ENCODE measurements around the gene VEGFB.

Gene VEGFB

DNA sequence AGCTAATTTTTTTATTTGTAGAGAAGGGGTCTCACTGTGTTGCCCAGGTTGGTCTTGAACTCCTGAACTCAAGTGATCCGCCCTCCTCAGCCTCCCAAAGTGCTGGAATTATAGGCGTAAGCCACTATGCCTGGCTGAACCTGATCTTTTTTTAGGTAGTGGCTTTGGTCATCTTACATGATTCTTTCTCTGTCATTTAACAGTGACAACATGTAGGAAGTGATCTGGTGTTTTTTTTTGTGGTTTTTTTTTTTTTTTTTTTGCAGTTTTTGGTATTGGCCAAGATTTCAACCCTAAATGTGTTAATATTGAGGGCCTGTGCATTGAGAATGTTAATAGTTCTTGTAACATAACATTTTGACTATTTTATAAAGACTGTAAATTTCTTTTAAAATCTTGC lies 35.9 kb upstream of the VEGFB start:
- DNase-seq (ENCODE audit: low read depth) = no peak
- no peak overlapping the region for H3K4me3 ChIP-seq (ENCODE audit: low read length)
- TF ChIP-seq, protein P1, sequence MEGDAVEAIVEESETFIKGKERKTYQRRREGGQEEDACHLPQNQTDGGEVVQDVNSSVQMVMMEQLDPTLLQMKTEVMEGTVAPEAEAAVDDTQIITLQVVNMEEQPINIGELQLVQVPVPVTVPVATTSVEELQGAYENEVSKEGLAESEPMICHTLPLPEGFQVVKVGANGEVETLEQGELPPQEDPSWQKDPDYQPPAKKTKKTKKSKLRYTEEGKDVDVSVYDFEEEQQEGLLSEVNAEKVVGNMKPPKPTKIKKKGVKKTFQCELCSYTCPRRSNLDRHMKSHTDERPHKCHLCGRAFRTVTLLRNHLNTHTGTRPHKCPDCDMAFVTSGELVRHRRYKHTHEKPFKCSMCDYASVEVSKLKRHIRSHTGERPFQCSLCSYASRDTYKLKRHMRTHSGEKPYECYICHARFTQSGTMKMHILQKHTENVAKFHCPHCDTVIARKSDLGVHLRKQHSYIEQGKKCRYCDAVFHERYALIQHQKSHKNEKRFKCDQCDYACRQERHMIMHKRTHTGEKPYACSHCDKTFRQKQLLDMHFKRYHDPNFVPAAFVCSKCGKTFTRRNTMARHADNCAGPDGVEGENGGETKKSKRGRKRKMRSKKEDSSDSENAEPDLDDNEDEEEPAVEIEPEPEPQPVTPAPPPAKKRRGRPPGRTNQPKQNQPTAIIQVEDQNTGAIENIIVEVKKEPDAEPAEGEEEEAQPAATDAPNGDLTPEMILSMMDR (IDR thresholded peaks at IDR 0.05; ENCODE audit: insufficient read depth, low read depth, low read length, missing control alignments) = no peak

DNA sequence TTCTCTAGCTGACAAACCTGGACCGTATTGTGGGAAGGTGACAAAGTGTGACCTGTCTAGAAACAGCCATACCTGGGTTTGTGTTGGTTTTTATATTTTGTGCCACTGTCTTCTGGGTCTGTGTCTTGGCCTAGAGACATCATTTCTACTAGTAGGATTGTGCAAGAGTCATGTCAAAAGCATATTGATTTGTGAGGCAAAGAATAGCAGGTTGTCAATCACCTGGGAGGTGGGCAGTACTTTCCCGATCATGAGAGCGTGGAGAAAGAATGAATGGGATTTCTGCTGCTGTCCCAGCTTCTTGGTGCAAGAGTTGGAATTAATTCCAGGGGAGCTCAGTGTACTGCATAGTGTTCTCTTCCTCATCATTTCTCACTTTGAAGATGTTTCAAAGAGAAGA lies 32.8 kb upstream of the VEGFB start:
- DNase-seq (ENCODE audit: low read depth) = no peak
- H3K4me3 ChIP-seq (ENCODE audit: low read length) = no peak overlapping the region
- TF ChIP-seq, protein P1 (IDR thresholded peaks at IDR 0.05; ENCODE audit: insufficient read depth, low read depth, low read length, missing control alignments) = no peak

DNA sequence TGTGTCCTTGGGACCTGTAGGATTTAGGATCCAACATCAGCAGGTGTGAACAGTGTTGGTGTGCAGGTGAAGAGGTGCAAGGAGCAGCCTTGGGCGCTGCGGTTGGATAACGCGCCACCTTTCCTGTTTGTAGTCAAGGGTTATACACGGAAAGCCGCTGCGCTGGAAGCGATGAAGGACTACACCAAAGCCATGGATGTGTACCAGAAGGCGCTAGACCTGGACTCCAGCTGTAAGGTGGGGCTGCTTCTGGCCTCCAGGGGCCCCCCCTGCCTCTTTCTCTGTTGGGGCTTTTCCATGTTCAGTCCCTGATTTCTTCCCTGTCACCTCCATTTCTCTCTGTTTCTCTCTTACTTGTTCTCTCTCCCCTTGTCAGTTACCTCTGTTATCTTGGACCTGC lies 31.4 kb upstream of the VEGFB start:
- no peak overlapping the region for H3K4me3 ChIP-seq (ENCODE audit: low read length)
- TF ChIP-seq, protein P1 (IDR thresholded peaks at IDR 0.05; ENCODE audit: insufficient read depth, low read depth, low read length, missing control alignments) = no peak
- DNase-seq (ENCODE audit: low read depth) = no peak

DNA sequence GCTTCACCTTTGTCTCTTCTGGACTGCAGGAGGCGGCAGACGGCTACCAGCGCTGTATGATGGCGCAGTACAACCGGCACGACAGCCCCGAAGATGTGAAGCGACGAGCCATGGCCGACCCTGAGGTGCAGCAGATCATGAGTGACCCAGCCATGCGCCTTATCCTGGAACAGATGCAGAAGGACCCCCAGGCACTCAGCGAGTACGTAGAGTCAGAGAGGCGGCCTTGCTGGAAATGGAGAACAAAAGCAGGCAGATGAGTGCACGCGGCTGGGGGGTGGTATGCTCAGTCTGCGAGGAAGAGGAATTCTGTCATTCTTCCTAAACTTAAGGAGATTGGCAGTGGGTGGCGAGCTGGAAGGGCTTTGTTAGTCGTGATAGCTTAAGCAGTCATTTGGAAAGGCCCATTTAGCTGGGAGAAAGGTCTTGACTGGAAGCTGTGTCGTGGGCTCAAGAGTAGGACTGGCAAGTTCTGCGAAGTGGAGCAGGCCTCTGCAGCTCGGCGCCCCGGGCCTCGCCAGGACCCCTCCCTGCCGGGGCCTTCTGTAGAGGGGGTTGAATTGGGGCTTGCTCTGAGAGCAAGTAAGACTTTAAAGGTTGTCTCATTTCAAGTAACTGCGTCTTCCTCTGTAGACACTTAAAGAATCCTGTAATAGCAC lies 30.8 kb upstream of the VEGFB start:
- TF ChIP-seq, protein P1 (IDR thresholded peaks at IDR 0.05; ENCODE audit: insufficient read depth, low read depth, low read length, missing control alignments) = no peak
- no peak for DNase-seq (ENCODE audit: low read depth)
- no peak overlapping the region for H3K4me3 ChIP-seq (ENCODE audit: low read length)

DNA sequence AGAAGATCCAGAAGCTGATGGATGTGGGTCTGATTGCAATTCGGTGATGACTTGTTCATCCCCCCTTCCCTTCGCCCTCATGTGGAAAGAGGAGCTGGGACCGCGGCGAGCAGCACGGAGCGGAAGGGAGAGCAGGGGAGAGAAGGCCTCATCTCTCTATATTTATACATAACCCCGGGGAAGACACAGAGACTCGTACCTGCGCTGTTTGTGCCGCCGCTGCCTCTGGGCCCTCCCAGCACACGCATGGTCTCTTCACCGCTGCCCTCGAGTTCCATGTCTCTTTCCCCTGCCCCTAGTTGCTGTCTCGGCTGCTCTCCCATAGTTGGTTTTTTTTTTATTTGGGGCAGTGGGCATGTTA lies 30.3 kb upstream of the VEGFB start:
- H3K4me3 ChIP-seq (ENCODE audit: low read length) = no peak overlapping the region
- DNase-seq (ENCODE audit: low read depth) = no peak
- TF ChIP-seq, protein P1 (IDR thresholded peaks at IDR 0.05; ENCODE audit: insufficient read depth, low read depth, low read length, missing control alignments) = no peak

DNA sequence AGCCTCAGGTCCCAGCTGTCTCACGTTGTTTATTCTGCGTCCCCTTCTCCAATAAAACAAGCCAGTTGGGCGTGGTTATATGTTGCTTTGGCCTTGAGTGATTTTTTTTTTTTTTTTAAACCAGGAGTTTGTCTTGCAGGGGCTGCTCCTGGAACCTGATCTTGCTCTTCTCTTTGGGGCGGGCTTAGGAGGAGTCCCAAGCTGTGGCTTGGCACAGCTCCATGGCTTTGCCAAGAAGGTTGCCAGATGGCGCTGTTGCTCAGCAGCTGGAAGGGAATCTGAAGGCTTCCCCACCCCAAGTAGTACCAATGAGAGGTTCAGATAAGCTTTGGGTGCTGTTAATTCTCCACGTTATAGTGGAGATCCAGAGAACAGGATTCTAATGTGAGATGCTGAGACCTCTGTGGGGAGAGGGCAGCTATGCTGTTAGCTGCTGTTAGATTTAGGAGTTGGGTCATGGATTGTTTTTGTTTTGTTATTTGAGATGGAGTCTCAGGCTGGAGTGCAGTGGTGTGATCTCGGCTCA lies 29.9 kb upstream of the VEGFB start:
- H3K4me3 ChIP-seq (ENCODE audit: low read length) = no peak overlapping the region
- TF ChIP-seq, protein P1 (IDR thresholded peaks at IDR 0.05; ENCODE audit: insufficient read depth, low read depth, low read length, missing control alignments) = peak; percentile 88
- peak; percentile 94 for DNase-seq (ENCODE audit: low read depth)
